T-helper 1 cell treated with Interleukin-12 subunit alpha and Interleukin-12 subunit beta and Interleukin-4 antibody, amounts not matched to agents 30 ng/mL and 1 ng/mL, for 36 hours (primary cell): Measurements from ENCODE around the gene PSMG4. TPM values are rescaled to one million over a fixed set of nuclear protein-coding genes. Genes with fewer than 3 reads are reported as not detected.

Experiments used
- intact Hi-C: fragments of 100-400 bp; cut with micrococcal nuclease; formaldehyde crosslinking; loops from one replicate; pipeline ENCODE4 v1.15.1; 2024
- total RNA-seq: library from RNA; stranded (reverse); gene quantifications from 2 replicates; pipeline ENCODE4 v1.2.3, GENCODE V29; 2022

PSMG4 gene
- total RNA-seq, 1 donor from 2014 or later = 24.0 TPM

DNA sequence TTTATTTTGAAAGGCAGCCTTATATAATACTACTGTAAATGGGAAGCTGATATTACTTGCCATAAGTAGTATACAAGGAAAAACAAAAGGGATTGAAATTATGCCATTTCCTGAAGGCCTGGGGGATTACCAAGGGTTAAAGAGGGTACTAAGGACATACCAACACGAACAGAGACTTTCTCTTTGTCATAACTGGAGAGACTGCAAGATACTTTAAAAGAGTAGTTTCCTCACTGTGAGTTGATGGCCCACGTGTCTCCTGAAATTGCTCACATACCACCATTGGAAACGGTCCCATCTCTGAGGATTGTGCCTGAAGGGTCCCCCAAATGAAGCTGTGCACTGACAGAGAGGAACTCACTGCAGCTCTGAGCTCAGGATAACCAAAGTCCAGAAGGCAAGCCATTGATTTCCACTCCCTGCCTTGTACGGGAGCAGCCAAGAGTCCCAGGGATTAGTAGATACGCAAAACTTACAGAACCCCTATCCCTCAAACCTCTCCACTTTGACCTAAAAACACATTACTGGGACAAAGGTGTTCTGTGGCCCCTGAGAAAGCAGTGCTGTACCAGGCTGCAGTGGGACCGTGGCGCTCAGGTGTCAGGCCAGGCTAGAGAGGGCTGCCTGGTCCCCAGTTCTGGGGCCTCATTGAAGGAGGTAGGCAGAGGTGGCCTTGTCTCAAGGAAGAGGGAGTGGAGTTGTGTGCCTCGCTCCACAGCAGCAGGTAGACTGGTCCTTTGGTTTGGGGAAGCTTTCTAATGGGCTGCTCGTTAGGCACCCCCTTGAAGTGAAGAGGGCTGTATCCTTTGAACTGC is 15.2 kb downstream of the PSMG4 start:
- intact Hi-C loops = no loop called here

DNA sequence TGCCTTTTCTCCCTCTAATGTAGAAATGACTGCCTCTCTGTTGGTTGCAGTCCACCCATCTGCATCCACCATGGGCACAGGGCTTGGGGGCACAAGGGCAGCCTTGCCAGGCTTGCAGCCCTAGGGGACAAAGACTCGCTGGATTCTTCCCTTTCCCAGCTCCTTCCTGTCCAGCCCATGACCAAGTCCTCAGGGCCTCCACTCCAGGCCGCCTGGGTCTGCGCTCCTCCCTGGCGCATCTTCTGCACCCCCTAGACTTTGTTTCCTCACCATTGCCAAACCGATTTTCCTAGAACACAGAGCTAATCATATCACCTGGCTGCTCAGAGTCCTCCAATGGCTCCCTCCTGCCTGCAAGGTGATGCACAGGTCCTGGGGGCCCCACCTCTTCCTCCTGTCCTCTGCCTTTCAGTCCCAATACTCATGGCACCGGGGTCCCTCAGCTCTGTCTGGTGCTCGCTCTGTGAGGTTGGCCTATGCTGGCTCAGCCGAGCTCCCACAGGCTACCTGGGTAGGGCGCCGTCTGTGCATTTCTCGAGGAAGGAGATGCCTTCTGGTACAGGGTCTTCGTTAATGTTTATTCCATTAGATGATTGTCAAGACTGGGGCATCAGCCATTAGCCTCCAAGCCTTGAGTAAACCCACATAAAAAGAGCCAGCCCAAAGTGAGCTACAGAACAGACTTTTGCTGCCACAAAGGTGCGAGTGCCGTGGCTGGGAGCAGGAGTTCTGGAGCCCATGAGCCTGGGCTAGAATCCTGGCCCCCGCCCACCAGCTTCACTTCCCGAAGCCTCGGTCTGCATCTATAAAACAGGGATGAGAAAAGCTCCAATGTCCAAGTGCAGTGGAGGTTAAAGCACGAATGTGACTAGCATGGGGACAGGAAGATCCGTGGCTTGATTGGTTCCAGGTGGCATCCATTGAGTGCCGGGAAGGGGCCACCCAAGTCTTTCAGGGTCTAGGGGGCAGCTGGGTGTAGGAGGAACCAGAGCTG is 17.7 kb downstream of the PSMG4 start:
- intact Hi-C loops = loop anchor here (5.0 kb wide), 3 partner anchors 136 to 716 kb away; partner anchors contain the start of gene SLC22A23

DNA sequence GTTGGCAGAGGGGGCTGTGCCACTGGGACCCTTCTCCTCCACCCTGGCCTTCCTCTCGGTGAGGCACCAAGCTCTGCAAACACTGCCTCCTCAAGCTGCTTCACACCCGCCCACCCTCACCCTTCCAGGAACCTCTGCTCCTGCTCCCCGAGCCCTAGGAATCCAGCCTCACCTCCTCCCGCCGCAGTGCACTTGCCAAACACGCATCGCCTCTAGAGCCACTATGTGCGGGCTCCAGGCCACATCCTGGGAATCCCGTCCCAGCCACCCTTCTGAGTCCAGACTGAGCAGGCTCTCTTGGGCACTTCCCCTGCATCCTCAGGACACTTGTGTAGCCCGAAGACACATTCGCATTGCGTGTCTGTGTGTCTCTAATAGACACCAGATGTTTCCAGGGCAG is 18.5 kb downstream of the PSMG4 start:
- intact Hi-C loops = loop anchor here (5.0 kb wide), 3 partner anchors 135 to 715 kb away; partner anchors contain the start of gene SLC22A23

DNA sequence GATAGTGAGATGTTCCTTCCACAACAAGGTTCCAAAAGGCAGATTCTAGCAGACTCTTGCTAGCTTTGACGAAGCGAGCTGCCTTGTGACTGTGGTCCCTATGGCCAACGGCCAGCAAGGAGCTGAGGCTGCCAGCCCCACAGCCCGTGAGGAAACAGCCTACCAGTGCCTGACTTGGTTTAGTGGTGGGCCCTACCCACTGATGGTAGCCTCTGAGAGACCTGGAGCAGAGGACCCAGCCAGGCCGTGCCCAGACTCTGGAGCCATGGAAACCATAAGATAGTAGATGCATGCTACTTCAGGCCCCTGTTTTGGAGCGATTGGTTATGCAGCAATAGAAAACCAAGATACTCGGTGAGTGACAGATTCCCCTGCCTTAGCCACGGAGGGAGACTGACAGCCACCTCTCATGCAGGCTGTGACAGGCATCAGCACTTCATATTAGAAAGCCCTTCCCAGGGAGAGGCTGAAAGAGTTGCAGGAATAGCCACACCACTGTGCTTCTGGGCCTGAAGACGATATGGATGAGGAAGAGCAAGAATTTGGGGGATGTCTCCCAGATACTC is 19.2 kb downstream of the PSMG4 start:
- intact Hi-C loops = loop anchor here (5.0 kb wide), 3 partner anchors 134 to 714 kb away; partner anchors contain the start of gene SLC22A23

DNA sequence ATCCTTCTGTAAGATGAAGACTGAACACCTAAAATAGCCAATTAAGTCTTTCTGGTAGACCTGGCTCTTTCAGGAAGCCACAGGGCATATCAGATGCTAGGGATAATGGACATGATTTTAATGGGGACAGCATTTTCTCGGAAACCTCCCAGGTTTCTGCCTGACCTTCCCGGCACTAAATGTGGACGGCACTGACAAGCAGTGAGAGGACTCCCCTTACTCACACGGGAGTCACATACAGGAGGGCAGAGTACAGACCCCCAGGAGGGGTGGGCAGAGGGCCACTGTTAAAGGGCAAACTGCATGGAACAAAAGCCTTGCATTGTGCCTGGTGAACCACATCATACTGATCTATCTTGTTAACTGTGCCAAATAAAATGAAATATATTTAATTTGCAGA is 19.9 kb downstream of the PSMG4 start:
- intact Hi-C loops = loop anchor here (1.0 to 5.0 kb wide), 6 partner anchors 19 to 714 kb away; partner anchors contain the start of gene SLC22A23

DNA sequence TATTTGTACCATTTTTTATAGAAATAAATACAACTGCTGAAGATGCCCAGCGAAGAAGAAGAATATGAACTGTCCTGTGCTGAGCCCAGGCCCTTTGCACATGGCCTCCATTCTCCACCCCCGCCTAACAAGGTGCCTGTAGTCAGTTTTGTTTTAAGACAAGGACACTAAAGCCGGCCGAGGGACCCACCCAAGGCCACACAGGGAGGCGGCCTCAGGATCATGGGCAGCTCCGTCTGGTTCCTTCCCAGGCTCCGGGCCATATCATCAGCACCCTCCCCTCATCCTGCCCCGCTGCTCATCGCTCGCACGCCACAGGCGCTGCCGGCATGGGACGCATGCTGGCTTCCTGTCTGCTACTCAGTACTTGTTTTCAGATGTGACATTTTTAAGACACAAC is 21.3 kb downstream of the PSMG4 start:
- intact Hi-C loops = no loop called here

DNA sequence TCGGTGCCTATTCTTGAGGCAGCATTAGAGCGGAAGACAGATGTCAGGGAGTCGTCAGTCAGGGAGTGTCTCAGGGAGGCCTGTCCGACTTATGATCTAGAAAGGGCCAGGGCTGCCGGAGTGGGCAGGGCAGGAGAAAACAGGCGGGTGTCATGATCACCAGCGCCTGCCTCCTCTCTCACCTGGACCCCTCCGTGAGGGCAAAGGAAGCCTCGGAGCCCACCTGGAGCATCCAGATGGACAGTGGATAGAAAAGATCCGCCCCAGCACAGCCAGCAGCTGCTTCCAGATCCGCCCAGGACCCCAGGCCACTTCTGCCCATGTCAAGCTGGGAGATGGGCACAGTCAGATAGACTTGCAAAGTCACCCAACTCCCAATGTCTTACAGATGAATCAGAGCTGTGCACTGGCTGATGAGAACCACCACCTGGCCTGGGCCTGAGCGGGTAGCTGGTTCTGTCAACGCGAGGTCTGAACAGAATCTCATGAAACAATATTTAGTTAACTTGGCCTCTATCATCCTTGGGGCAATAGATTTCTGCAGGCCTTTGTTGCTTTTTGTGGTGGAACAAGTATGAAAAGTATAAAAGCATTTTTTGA is 22.2 kb downstream of the PSMG4 start:
- intact Hi-C loops = no loop called here

DNA sequence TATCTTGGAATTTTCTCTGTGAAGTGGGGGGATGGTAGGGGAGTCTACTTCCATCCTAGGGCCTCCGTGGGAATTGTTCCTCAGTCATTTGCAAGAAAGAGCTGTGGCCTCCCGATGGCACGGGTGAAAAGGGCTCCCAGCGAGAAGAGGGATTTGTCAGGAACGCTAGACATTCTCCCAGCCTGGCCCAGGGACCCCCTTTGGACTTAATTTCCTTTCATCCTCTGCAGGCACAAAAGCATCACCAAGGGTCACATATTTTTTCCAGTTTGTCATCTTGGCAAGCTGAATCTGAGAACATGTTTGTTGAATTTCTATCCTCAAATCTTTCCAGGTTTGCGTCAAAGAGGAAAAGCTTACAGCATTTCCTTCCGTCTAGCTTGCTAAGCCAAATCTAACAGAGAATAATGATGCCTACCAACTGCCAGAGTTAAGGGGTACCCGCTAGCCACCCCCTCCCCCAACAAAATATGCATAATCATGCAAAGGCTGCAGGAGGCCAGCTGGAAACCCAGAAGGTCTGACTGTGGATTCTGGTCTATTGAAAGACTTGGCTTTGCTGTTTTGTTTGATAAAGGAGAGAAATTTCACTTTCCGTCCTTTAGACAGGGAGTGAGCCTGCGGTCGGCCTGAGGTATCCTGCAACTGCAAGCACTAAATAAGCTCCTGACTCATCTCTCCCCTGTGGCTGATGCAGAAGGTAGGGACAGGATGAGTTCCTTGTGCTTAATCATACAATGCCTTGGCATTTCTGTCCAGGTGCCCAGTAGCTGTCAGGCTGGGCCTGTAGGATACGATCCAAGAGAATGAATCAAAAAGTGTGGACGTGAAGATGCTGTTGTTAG is 23.1 kb downstream of the PSMG4 start:
- intact Hi-C loops = no loop called here

DNA sequence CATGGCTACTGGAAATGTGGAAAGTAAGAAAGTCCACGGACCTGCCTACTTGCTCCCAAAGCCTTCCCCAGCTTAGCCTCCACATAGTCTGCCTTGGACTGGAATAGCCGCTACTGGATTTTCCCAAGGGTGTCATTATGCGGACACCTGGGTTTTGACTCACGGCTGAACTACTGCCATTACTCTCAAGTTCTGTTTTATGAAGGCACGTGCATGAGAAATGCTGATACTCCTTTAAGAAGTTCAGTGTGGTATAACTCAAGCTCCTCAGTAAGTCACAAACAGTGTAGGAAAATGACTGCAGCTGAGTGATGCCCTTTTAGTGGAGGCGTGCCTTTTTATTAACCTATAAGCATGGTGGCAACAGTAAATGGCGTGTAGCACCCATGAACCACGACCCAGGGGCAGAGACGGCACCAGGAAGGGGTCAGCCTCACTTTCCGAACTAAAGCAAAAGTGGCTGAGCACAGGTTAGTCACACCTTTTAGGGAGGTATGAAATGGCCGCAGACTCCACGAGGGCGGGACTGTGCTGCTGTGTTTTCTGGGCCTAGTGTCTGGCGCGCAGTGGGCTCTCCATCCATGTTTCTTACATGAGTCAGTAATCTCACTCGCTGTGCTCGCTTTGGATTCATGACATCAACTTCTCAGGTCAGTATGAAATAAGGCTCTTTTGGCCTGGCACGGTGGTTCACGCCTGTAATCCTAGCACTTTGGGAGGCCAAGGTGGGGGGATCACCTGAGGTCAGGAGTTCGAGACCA is 23.9 kb downstream of the PSMG4 start:
- intact Hi-C loops = no loop called here

DNA sequence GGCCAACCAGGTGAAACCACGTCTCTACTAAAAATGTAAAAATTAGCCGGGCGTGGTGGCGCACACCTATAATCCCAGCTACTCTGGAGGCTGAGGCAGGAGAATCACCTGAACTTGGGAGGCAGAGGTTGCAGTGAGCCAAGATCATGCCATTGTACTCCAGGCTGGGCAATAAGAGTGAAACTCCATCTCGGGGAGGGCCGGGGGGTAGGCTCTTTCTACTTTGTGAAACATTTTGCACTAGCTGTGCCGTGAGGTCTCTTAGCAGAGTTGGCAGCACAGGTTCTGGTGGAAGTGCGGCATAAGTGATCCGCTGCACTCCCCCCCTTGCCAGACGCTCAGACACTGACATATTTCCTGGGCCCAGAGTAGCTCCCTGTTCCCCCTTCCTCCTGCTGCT is 24.5 kb downstream of the PSMG4 start:
- intact Hi-C loops = no loop called here

DNA sequence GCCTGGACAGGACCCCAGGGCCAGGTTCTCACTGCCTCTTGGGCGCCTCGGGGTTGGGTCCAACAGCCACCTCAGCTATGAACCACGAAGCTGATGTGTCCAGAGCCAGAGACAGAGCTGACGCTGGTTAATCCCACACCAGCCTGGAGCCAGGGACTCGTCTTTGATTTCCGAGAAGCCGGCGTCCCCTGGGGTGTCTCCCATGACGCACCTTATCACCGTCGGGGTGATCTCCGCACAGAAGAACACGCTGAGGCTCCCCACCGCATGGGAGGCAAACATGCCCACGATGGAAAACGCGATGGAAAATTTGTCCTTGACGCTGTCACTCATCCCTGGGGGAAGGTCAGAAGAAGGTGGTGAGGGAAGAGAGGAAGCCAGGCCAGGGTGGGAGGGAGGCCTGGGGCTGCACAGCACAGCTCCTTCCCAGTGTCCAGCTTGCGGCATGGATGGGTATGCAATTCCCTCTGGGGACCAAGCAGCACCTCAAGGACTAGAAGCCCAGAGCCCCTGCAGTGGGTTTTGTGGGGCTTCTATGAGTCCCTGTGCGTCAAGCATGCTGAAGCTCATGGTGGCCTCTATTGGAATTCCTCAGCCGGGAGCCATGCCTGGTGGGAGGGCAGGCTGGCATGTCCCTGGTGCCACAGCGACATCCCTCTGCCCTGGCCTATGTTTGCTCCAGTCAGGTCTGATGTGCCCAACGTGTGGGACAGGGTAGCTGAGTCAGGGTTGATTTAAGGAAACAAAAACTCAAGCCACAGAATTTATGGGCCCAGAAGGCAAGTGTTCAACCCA is 25.1 kb downstream of the PSMG4 start:
- intact Hi-C loops = no loop called here

DNA sequence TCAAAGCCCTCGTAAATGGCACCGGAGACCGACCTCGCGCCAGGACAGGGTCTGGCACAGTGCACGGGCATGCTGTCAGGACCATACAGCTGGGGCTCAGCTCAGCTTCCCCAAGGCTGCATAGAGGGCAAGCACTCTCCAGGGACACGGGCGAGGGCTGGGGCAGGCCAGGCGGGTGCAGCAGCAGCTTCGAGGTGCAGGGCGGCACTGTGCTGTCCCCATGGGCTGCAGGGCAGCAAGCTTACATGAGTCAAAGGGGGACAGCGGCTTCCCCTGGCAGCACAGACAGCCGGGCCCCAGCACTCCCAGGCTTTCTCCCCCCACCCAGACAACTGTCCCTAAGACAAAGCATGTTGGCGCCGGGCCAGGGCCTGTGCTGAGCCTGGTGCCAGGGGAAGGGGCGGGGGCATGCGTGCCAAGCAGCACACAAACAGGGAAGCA is 25.7 kb downstream of the PSMG4 start:
- intact Hi-C loops = no loop called here

DNA sequence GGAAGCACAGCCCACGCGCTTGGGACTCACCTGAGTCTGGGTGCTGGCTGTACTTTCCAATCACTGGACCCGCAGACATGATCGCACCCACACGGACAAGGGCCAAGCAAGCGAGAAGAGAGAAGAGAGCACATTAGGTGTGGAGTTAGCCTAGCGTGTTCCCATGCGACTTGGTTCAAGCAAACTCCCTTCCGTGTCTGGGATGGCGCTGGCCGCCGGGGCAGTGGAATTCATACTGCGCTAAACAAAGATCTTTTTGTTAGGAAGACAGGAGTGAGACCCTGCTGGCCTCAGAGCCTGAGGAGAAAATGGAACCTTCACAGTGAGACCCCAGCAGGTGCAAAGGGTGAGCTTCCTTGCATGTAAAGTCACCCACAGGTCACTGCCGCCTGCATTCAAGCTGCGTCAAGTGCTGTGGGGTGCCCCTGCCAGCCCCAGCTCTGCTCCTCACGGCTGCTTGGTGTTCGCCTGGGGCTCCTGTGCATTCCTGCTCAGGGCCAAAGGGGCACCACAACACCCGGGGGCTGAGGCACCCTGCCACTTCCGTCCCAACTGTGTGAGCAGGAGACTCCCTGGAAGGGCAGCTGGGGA is 26.4 kb downstream of the PSMG4 start:
- intact Hi-C loops = no loop called here

DNA sequence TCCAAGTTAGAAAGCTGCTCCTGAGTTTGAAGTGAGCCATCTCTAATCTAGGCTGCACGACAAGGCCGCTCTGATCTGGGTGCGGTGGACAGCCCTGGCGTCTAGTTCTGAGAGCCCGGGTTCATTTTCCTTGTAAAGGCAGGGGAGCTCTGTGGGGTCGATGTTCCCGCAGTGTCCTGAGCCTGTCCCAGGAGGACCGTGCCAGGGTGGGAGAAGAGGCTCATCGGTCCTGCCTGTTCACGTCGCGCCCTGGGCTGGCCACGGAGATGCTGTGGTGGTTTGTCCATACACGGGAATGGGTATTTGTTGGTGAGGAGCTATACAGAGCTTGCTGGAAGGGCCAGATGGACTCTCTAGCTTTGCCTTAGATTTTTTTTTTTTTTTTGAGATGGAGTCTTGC is 27.0 kb downstream of the PSMG4 start:
- intact Hi-C loops = no loop called here

DNA sequence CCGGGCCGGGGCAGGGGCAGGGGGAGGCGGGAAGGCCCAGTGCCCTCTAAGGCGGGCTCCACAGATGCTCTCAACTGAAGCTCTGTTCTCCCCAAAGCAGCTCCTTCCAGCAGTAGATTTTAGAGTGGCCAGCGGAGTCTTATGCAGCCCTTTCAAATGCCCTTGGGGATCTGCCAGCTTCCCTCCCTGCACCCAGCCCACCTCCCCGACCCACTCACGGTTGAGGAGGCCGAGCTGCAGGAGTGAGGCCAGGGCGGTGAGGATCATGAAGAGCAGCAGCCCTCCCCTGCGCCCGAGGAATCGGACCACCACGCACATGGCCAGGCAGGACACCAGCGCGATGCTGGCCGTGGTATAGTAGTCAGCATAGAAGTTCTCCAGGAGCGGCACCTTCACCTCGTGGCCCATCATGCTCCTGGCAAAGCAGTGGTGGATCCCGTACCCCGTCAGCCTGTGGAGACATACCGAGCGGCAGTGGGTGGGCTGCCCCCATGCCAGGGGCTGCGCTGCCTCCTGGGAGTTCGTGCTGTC is 28.0 kb downstream of the PSMG4 start:
- intact Hi-C loops = no loop called here

DNA sequence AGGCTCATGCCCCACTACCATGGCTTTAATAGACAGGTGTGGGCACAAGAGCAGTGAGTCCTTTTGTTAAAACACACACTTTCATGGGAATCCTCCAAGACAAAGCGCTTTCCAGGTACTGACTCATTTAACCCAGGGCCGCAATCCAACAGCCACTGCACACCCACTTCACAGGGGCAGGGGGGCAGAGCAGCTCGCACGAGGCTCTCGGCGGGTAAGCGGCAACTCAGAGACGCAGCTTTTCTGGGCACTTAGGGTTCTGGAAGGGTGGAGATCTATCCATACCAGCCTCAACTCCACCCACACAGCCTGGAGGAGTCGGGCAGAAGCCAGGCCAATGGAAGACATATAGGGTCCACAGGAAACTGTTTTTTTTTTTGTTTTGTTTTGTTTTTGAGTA is 28.6 kb downstream of the PSMG4 start:
- intact Hi-C loops = no loop called here

DNA sequence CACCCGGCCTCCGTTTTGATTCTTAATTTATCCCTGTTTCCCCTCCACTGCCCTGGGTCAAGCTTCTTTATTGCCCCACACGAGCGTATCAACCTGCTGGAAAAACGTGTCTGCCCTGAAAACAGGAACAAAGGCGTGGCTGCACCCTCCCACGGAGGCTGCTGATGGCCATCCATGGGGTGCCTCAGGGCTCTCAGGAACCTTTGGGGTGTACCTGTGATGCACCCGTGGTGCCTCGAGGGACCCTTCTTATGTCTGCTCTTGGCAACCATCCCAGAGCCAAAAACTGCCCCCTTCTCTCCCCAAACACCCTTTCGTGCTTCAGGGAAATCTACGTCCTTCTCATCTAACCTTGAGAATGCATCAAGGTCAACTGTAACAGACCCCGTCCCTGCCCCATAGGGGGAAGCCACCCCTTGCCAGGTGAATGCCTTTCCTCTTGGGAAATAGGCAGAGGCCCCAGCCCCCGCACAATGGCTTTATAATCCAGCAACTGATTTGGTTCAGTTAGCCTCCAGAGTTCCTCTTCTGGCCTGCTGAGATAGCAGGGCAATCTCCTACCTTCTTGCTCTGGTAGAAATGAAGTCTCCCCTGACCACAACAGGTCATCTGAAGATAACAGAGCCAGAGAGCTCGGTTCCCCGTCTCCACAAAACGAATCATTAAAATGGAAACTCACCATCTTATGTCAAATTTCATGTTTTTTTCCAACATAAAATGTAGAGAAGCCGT is 29.4 kb downstream of the PSMG4 start:
- intact Hi-C loops = no loop called here
